OCI-LY3 (cell line): ENCODE data around the gene MYH16.

Experiments used
- EZH2phosphoT487 ChIP-seq: fragments of 200-600 bp; shearing (Covaris generic); IDR thresholded peaks from 2 replicates; pipeline ENCODE4 v1.6.1; 2018; ENCODE audit warnings: antibody characterized with exemption, mixed run types, low read depth
- TF ChIP-seq, protein P1 (sequence below): fragments of 200-600, 300-600 bp; sonication (generic); IDR thresholded peaks from 2 replicates; pipeline ENCODE4 v1.5.1; 2014; ENCODE audit warnings: antibody characterized with exemption, low read length, low read depth

- TF ChIP-seq, protein P1, sequence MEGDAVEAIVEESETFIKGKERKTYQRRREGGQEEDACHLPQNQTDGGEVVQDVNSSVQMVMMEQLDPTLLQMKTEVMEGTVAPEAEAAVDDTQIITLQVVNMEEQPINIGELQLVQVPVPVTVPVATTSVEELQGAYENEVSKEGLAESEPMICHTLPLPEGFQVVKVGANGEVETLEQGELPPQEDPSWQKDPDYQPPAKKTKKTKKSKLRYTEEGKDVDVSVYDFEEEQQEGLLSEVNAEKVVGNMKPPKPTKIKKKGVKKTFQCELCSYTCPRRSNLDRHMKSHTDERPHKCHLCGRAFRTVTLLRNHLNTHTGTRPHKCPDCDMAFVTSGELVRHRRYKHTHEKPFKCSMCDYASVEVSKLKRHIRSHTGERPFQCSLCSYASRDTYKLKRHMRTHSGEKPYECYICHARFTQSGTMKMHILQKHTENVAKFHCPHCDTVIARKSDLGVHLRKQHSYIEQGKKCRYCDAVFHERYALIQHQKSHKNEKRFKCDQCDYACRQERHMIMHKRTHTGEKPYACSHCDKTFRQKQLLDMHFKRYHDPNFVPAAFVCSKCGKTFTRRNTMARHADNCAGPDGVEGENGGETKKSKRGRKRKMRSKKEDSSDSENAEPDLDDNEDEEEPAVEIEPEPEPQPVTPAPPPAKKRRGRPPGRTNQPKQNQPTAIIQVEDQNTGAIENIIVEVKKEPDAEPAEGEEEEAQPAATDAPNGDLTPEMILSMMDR: no peak
- TF ChIP-seq EZH2phosphoT487: no peak
Observed at GRCh38 chr7:99320371-99320770, 47.7 kb downstream of the MYH16 start.
